HG03378 (cell line): ENCODE measurements around the gene BPIFB2.

Source experiments
- ATAC-seq: cut with Tn5 transposase; IDR thresholded peaks from one replicate; pipeline ENCODE4 v1.9.1; 2021; ENCODE audit warnings: mild to moderate bottlenecking, moderate library complexity; ENCODE audit not compliant: unreplicated experiment

The BPIFB2 gene

GRCh38 chr20:32984196-32984595, 23.3 kb upstream of the BPIFB2 start:
- no peak for ATAC-seq

- no peak for ATAC-seq
These were observed 22.7 kb upstream of the BPIFB2 start for GRCh38 chr20:32984631-32985354.

- ATAC-seq = no peak
These were observed 21.9 kb upstream of the BPIFB2 start for GRCh38 chr20:32985596-32985995.

GRCh38 chr20:32986331-32986966, 21.1 kb upstream of the BPIFB2 start:
- ATAC-seq = no peak

- ATAC-seq = no peak
These were observed 20.3 kb upstream of the BPIFB2 start for GRCh38 chr20:32987044-32987825.

- ATAC-seq = no peak
These were observed 19.5 kb upstream of the BPIFB2 start for GRCh38 chr20:32988008-32988407.

GRCh38 chr20:32989507-32990283, 17.8 kb upstream of the BPIFB2 start:
- no peak for ATAC-seq

GRCh38 chr20:32990426-32990825, 17.1 kb upstream of the BPIFB2 start:
- ATAC-seq = no peak

GRCh38 chr20:32991383-32991782, 16.1 kb upstream of the BPIFB2 start:
- no peak for ATAC-seq

GRCh38 chr20:32991792-32992641, 15.5 kb upstream of the BPIFB2 start:
- no peak for ATAC-seq

GRCh38 chr20:32993496-32994050, 13.9 kb upstream of the BPIFB2 start:
- ATAC-seq = no peak

- ATAC-seq = no peak
These were observed 11.7 kb upstream of the BPIFB2 start for GRCh38 chr20:32995802-32996201.

GRCh38 chr20:32997431-32997830, 10.1 kb upstream of the BPIFB2 start:
- ATAC-seq = no peak

- ATAC-seq = no peak
These were observed 7.8 kb upstream of the BPIFB2 start for GRCh38 chr20:32999603-33000250.

GRCh38 chr20:33000802-33001466, 6.6 kb upstream of the BPIFB2 start:
- ATAC-seq = no peak

- no peak for ATAC-seq
These were observed 5.3 kb upstream of the BPIFB2 start for GRCh38 chr20:33002087-33002808.

GRCh38 chr20:33004141-33004751, 3.3 kb upstream of the BPIFB2 start, which contains the start of gene SUN5:
SUN5 (minus strand) TSS chr20:33004433; CDS start chr20:33004340, 93 bp downstream.
- ATAC-seq = no peak

- no peak for ATAC-seq
These were observed 2.4 kb upstream of the BPIFB2 start for GRCh38 chr20:33005132-33005566.
